ENCODE results near the gene MZT2B.
"Not testable (repeated sequence)": the region's sequence is repeated elsewhere in the genome, so short reads cannot be mapped to it uniquely, and the experiment has no call there.

MZT2B gene

DNA sequence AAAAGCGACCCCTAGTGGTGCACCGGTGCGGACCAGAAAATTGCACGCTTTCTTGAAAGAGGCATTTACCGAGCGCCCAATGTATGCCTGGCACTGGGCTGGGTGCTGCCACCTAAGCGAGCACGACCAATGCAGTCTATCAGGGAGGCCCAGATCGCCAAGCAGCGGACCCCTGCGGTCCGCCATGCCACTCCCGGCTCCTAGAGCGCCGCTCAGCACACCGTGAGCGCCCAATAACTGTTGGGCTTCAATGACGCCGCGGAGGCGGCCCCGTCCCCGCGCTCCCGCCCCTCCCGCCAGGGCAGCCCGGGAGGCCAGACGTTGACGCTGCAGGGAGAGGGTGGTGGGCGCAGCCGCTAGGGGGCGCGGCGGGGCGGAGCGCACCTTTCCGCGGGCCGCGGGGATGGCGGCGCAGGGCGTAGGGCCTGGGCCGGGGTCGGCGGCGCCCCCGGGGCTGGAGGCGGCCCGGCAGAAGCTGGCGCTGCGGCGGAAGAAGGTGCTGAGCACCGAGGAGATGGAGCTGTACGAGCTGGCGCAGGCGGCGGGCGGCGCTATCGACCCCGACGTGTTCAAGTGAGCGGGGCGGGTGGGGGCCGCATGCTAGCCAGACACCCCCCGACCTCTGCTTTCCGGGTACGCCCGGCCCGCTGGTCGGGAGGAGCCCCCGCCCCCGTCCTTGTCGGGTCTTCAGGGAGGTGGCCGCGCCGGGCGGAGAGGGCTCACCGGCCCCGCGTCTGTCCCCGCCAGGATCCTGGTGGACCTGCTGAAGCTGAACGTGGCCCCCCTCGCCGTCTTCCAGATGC is at the start of gene MZT2B:
MZT2B (plus strand) TSS at position 383 of the 803 bp plus-strand sequence; CDS start at position 404, 21 bp downstream.
- peak; percentile 94 for DNase-seq (ENCODE audit: low spot score)

- DNase-seq (ENCODE audit: low spot score): no peak
Observed at GRCh38 chr2:130135692-130136541, 46.1 kb upstream of the MZT2B start.

DNA sequence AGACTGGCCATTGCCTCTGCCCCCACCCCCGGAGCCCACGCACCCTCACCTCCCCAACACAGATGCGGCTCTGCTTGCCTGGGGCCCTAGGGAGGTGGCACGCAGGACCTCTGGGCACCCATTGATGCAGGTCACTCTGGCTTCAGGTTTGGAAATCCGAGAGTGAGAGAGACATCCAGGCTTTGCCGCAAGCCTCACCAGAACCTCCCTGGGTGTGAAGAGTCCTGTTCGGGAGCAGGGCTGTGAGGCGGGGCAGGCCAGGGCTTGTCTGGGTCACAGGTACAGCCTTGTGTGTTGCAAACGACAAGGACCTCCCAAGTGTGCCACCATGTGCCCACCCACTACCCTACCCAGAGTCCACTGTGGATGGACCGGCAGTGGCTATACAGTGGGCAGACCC is 45.5 kb upstream of the MZT2B start:
- DNase-seq (ENCODE audit: low spot score): not testable (repeated sequence)

DNA sequence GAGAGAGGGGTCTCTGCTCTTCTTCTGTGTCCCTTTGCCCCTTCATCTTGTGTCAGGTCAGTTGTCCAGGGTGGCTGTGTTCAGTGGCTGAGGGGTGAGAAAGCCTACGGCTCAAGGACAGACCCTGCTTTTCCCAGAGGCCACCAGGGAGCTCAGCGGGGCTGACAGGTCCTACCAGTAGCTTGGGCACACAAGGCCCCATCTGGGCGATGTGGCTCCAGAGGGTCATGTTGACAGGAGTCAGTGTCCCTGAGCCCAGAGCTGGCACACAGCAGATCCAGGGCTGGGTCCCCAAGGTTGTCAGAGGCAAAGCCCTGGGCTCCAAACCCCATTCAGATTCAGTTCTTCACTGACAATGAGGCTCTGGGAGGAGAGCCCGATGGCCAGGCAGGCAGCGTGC is 44.9 kb upstream of the MZT2B start:
- DNase-seq (ENCODE audit: low spot score): not testable (repeated sequence)

DNA sequence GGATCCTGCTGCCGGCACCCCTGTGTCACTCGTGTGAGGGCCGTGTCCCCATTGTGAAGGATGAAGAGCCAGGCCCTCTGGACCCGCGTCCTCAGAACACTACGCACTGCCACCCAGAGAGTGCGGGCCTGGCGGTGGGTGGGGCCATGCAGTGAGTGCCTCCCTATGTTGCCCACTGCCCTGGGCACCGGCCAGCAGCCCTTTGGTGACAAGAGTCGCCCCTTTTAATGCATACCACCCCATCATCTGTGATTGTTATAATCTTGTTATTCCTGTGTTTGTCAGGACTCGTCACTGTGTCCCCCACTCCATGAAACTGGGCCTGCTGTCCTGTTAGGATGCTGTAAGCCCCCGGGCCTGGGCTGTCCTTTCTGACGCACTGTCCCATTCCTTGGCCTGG is 43.7 kb upstream of the MZT2B start:
- not testable (repeated sequence) for DNase-seq (ENCODE audit: low spot score)

GRCh38 chr2:130138841-130139251 is 43.2 kb upstream of the MZT2B start:
- DNase-seq (ENCODE audit: low spot score): not testable (repeated sequence)

- DNase-seq (ENCODE audit: low spot score): not testable (repeated sequence)
Observed at GRCh38 chr2:130139331-130140280, 42.5 kb upstream of the MZT2B start.

GRCh38 chr2:130140516-130140915 is 41.5 kb upstream of the MZT2B start:
- not testable (repeated sequence) for DNase-seq (ENCODE audit: low spot score)

- not testable (repeated sequence) for DNase-seq (ENCODE audit: low spot score)
Observed at GRCh38 chr2:130141002-130141401, 41.1 kb upstream of the MZT2B start.

DNA sequence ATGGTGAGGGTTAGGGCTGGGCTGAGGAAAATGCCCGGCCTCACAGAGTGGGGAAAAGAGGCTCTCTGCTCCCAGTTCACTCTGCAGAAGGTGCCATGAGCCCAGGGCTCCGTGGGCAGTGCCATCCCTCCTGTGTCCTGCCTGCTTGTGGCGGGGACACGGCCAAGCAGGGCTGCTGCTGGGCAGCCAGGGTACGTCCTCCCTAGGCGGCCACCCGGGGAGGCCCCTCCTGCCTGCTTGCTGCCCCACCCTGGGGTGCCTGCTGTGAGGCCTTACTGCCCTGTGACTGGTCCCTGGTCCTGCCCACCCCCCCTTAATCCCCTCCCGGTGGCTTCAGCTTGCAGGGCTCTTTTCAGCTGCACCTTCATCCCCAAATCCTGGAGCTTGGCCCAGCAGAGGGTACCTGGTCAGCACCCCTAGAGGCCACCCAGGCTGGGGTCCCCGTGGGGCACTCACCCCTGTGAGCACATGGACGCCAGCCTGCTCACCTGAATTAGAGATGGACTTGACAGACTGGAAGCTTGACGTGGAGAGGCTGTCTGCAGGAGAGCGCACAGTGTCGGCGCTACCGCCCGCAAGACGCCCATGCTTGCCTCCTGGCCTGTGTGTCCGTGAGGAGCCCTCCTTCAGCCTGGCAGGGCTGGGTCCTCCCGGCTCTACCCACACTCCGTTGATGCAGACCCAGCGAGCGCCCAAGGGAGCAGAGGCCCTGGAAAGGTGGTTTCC is 40.3 kb upstream of the MZT2B start:
- DNase-seq (ENCODE audit: low spot score): not testable (repeated sequence)

- DNase-seq (ENCODE audit: low spot score): not testable (repeated sequence)
Observed at GRCh38 chr2:130142396-130143265, 39.4 kb upstream of the MZT2B start.

GRCh38 chr2:130143266-130144039 is 38.6 kb upstream of the MZT2B start:
- not testable (repeated sequence) for DNase-seq (ENCODE audit: low spot score)

DNA sequence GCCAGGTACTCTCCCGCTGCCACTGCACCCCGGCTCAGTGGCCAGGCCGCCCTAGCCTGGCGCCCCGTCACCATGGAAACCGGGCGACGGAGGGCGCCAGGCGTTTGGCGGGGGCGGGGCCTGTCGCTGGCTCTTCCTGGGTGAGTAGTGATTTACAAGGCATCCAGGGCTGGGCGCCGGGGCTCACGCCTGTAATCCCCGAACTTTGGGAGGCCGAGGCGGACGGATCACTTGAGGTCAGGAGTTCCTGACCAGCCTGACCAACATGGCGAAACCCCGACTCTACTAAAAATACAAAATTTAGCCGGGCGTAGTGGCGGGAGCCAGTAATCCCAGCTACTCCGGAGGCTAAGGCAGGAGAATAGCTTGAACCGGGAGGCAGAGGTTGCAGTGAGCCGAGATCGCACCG is 37.1 kb upstream of the MZT2B start, which contains the start of gene CCDC74B:
CCDC74B (minus strand) TSS at position 107 of the 409 bp plus-strand sequence. CDS start 116 bp downstream, outside the sequence.
- not testable (repeated sequence) for DNase-seq (ENCODE audit: low spot score)

GRCh38 chr2:130148515-130148914 is 33.5 kb upstream of the MZT2B start:
- DNase-seq (ENCODE audit: low spot score): not testable (repeated sequence)

GRCh38 chr2:130150181-130151144 is 31.6 kb upstream of the MZT2B start:
- no peak for DNase-seq (ENCODE audit: low spot score)

DNA sequence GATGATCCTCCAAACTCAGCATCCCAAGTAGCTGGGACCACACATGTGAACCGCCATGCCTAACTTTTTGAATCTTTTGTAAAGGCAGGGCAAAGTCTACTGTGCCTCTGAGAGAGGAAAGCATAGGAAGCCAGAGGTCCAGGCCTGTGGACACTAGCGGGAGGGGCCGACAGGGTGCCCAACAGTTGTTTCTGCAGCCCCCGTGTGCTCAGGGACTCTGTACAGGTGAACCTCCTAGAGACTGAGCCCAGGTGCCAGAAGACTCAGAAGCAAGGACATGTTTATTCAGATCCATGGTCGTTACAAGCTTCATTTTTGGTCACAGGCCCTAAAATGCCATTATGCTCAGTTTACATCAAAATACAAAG is 30.9 kb upstream of the MZT2B start:
- not testable (repeated sequence) for DNase-seq (ENCODE audit: low spot score)

GRCh38 chr2:130152136-130152815 is 29.8 kb upstream of the MZT2B start:
- not testable (repeated sequence) for DNase-seq (ENCODE audit: low spot score)
